Stomach smooth muscle (tissue), 2 donors: ENCODE results near the gene CD79B.

ENCODE experiments used
- H3K27ac ChIP-seq: one replicate; pipeline ENCODE4 v1.7.0; 2013; ENCODE audit warnings: mild to moderate bottlenecking, low read length, inconsistent platforms
- H3K27me3 ChIP-seq, 2 donors: one replicate each; pipeline ENCODE4 v1.7.0; 2013; ENCODE audit warnings: low read length in 2 of 2; ENCODE audit not compliant: insufficient read depth in 2 of 2, control insufficient read depth in 1 of 2
- H3K36me3 ChIP-seq, 2 donors: one replicate each; pipeline ENCODE4 v1.7.0; 2013; ENCODE audit warnings: low read length in 2 of 2; ENCODE audit not compliant: control insufficient read depth in 2 of 2, insufficient read depth in 2 of 2
- H3K4me1 ChIP-seq: one replicate; pipeline ENCODE4 v1.7.0; 2013; ENCODE audit warnings: low read length; ENCODE audit not compliant: control insufficient read depth, insufficient read depth
- H3K4me3 ChIP-seq, 2 donors: one replicate each; pipeline ENCODE4 v1.7.0; 2013; ENCODE audit warnings: low read length in 2 of 2
- H3K9ac ChIP-seq, 2 donors: one replicate each; pipeline ENCODE4 v1.7.0; 2013; ENCODE audit warnings: low read length in 2 of 2, mild to moderate bottlenecking in 1 of 2
- H3K9me3 ChIP-seq, 2 donors: one replicate each; pipeline ENCODE4 v1.7.0; 2013; ENCODE audit warnings: low read length in 2 of 2; ENCODE audit not compliant: control insufficient read depth in 2 of 2
- donor health status: healthy.
- donor health status: Pancreatic carcinoma.

CD79B gene

GRCh38 chr17:63941751-63942150 is 9.6 kb upstream of the CD79B start:
- no peak overlapping the region for H3K9ac ChIP-seq
- no peaks in the 10 kb centered on the region for H3K36me3 ChIP-seq
- H3K27me3 ChIP-seq, result no peaks in the 10 kb centered on the region
- H3K4me3 ChIP-seq, result no peak overlapping the region
- H3K27ac ChIP-seq, result no peak overlapping the region
- H3K9me3 ChIP-seq, result no peaks in the 10 kb centered on the region
- H3K4me1 ChIP-seq, result no peaks in the 10 kb centered on the region

- Histone ChIP-seq H3K36me3 (no peaks in the 10 kb centered on the region), H3K27me3 (no peaks in the 10 kb centered on the region), H3K9me3 (no peaks in the 10 kb centered on the region)
These were observed 9.0 kb upstream of the CD79B start for GRCh38 chr17:63941162-63941561.

GRCh38 chr17:63940584-63940983 is 8.5 kb upstream of the CD79B start:
- H3K27me3 ChIP-seq, result no peaks in the 10 kb centered on the region
- H3K27ac ChIP-seq, result no peak overlapping the region
- no peaks in the 10 kb centered on the region for H3K9me3 ChIP-seq
- H3K9ac ChIP-seq, result no peak overlapping the region
- H3K4me3 ChIP-seq, result no peak overlapping the region
- no peaks in the 10 kb centered on the region for H3K4me1 ChIP-seq
- H3K36me3 ChIP-seq, result no peaks in the 10 kb centered on the region

More at GRCh38 chr17:63941162-63941561, 9.0 kb upstream of the CD79B start:
- Histone ChIP-seq H3K4me1 (no peaks in the 10 kb centered on the region), H3K27ac (no peak overlapping the region), H3K4me3 (no peak overlapping the region), H3K9ac (no peak overlapping the region)

GRCh38 chr17:63939884-63940283 is 7.8 kb upstream of the CD79B start:
- Histone ChIP-seq H3K27ac (no peak overlapping the region), H3K9ac (no peak overlapping the region), H3K4me3 (no peak overlapping the region), H3K36me3 (no peaks in the 10 kb centered on the region), H3K9me3 (no peaks in the 10 kb centered on the region), H3K27me3 (no peaks in the 10 kb centered on the region), H3K4me1 (no peaks in the 10 kb centered on the region)

- Histone ChIP-seq H3K9ac (no peak overlapping the region), H3K36me3 (no peaks in the 10 kb centered on the region), H3K27ac (no peak overlapping the region)
These were observed 7.3 kb upstream of the CD79B start for GRCh38 chr17:63939401-63939800.

GRCh38 chr17:63937920-63938319 is 5.8 kb upstream of the CD79B start:
- Histone ChIP-seq H3K9ac (no peak overlapping the region), H3K4me1 (no peaks in the 10 kb centered on the region), H3K9me3 (no peaks in the 10 kb centered on the region), H3K27me3 (no peaks in the 10 kb centered on the region), H3K4me3 (no peak overlapping the region), H3K36me3 (no peaks in the 10 kb centered on the region), H3K27ac (no peak overlapping the region)

More at GRCh38 chr17:63939401-63939800, 7.3 kb upstream of the CD79B start:
- Histone ChIP-seq H3K4me1 (no peaks in the 10 kb centered on the region), H3K27me3 (no peaks in the 10 kb centered on the region), H3K9me3 (no peaks in the 10 kb centered on the region), H3K4me3 (no peak overlapping the region)

GRCh38 chr17:63937319-63937718 is 5.2 kb upstream of the CD79B start:
- H3K36me3 ChIP-seq, result no peaks in the 10 kb centered on the region
- H3K27me3 ChIP-seq, result no peaks in the 10 kb centered on the region
- H3K27ac ChIP-seq, result no peak overlapping the region
- no peak overlapping the region for H3K9ac ChIP-seq
- H3K9me3 ChIP-seq, result no peaks in the 10 kb centered on the region
- H3K4me3 ChIP-seq, result no peak overlapping the region
- H3K4me1 ChIP-seq, result no peaks in the 10 kb centered on the region

- no peaks in the 10 kb centered on the region for H3K27me3 ChIP-seq
- no peak overlapping the region for H3K27ac ChIP-seq
- no peak overlapping the region for H3K4me3 ChIP-seq
- no peaks in the 10 kb centered on the region for H3K9me3 ChIP-seq
- no peak overlapping the region for H3K9ac ChIP-seq
- peaks cover 3% of the 10 kb centered on the region for H3K4me1 ChIP-seq
- no peaks in the 10 kb centered on the region for H3K36me3 ChIP-seq
These were observed 2.3 kb upstream of the CD79B start for GRCh38 chr17:63934183-63935112.

- no peak overlapping the region for H3K4me3 ChIP-seq
- H3K9me3 ChIP-seq, result no peaks in the 10 kb centered on the region
- no peaks in the 10 kb centered on the region for H3K27me3 ChIP-seq
- H3K4me1 ChIP-seq, result peaks cover 3% of the 10 kb centered on the region
- no peaks in the 10 kb centered on the region for H3K36me3 ChIP-seq
- no peak overlapping the region for H3K9ac ChIP-seq
- H3K27ac ChIP-seq, result no peak overlapping the region
These were observed 1.5 kb upstream of the CD79B start for GRCh38 chr17:63933598-63933997.

GRCh38 chr17:63932721-63933120 is 590 bp upstream of the CD79B start:
- Histone ChIP-seq H3K27me3 (no peaks in the 10 kb centered on the region), H3K9me3 (no peaks in the 10 kb centered on the region), H3K36me3 (no peaks in the 10 kb centered on the region), H3K4me3 (no peak overlapping the region), H3K9ac (no peak overlapping the region), H3K4me1 (peaks cover 3% of the 10 kb centered on the region), H3K27ac (no peak overlapping the region)

GRCh38 chr17:63930951-63931575 is 1.1 kb downstream of the CD79B start:
- Histone ChIP-seq H3K36me3 (no peaks in the 10 kb centered on the region), H3K27ac (no peak overlapping the region), H3K4me3 (peak overlapping the region in 1 of 2 donors; percentile 3), H3K4me1 (peaks cover 3% of the 10 kb centered on the region), H3K9me3 (no peaks in the 10 kb centered on the region), H3K9ac (no peak overlapping the region), H3K27me3 (no peaks in the 10 kb centered on the region)
